ENCODE data around the gene EPS8L1. TPM values are rescaled to one million over a fixed set of nuclear protein-coding genes. Genes with fewer than 3 reads are reported as not detected.

Gene EPS8L1
- polyA plus RNA-seq, 1 donor from 2014 or later: 25.5 TPM

DNA sequence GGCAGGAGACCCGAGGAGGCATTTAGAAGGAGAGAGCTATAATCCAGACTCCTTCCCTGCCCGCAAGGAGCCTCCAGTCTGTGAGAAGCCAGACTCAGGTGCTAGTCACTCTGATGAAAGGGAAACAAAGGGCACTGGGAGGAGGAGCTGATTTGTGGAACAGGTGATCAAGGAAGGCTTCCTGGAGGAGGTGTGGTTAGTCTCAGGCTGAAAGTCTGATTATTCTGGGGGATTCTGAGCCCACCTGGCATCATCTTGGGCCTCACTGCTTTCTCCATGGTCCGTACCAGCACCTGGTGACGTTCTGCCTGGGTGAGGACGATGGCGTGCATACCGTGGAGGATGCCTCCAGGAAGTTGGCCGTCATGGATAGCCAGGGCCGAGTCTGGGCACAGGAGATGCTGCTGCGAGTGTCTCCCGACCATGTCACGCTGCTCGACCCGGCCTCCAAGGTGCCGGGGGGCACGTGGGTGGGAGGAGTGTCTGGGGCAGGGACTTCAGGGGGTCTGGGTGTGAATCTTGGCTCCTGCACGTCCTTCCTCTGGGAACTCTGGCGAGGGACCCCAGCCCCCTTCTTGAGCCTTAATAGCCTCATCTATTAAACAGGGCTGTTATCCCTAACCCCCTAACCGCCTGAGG is 3.9 kb downstream of the EPS8L1 start:
- Histone ChIP-seq H2AFZ (ENCODE audit: low read depth, low read length) (no peak overlapping the region), H3K9ac (ENCODE audit: low read length) (no peak overlapping the region), H3K9me2 (ENCODE audit: insufficient read depth, low read length) (no peaks in the 10 kb centered on the region), H3K4me3 (ENCODE audit: low read length) (no peak overlapping the region), H4K20me1 (ENCODE audit: insufficient read depth) (no peaks in the 10 kb centered on the region), H3K36me3 (ENCODE audit: insufficient read depth, low read length) (no peaks in the 10 kb centered on the region), H3K27me3 (ENCODE audit: insufficient read depth, low read depth, low read length) (peaks cover 48% of the 10 kb centered on the region), H3K27ac (ENCODE audit: low read length) (no peak overlapping the region), H3F3A (ENCODE audit: insufficient read depth, low read length, poor library complexity, severe bottlenecking) (no peaks in the 10 kb centered on the region), H3K79me2 (replicated peaks; ENCODE audit: insufficient read depth, low read length) (no peaks in the 10 kb centered on the region), H3K9me3 (ENCODE audit: low read length) (no peaks in the 10 kb centered on the region), H3K4me2 (ENCODE audit: low read length) (no peak overlapping the region)
- TF ChIP-seq, protein P1, sequence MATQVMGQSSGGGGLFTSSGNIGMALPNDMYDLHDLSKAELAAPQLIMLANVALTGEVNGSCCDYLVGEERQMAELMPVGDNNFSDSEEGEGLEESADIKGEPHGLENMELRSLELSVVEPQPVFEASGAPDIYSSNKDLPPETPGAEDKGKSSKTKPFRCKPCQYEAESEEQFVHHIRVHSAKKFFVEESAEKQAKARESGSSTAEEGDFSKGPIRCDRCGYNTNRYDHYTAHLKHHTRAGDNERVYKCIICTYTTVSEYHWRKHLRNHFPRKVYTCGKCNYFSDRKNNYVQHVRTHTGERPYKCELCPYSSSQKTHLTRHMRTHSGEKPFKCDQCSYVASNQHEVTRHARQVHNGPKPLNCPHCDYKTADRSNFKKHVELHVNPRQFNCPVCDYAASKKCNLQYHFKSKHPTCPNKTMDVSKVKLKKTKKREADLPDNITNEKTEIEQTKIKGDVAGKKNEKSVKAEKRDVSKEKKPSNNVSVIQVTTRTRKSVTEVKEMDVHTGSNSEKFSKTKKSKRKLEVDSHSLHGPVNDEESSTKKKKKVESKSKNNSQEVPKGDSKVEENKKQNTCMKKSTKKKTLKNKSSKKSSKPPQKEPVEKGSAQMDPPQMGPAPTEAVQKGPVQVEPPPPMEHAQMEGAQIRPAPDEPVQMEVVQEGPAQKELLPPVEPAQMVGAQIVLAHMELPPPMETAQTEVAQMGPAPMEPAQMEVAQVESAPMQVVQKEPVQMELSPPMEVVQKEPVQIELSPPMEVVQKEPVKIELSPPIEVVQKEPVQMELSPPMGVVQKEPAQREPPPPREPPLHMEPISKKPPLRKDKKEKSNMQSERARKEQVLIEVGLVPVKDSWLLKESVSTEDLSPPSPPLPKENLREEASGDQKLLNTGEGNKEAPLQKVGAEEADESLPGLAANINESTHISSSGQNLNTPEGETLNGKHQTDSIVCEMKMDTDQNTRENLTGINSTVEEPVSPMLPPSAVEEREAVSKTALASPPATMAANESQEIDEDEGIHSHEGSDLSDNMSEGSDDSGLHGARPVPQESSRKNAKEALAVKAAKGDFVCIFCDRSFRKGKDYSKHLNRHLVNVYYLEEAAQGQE (IDR thresholded peaks at IDR 0.05; ENCODE audit: borderline replicate concordance): no peak
- no peak for TF ChIP-seq EP300 (conservative IDR thresholded peaks at IDR 0.05; ENCODE audit: poor library complexity, severe bottlenecking)
- no peak for TF ChIP-seq RAD21 (conservative IDR thresholded peaks at IDR 0.05)
- no peak for TF ChIP-seq MXI1 (conservative IDR thresholded peaks at IDR 0.05; ENCODE audit: poor library complexity, severe bottlenecking)
- TF ChIP-seq, protein P2, sequence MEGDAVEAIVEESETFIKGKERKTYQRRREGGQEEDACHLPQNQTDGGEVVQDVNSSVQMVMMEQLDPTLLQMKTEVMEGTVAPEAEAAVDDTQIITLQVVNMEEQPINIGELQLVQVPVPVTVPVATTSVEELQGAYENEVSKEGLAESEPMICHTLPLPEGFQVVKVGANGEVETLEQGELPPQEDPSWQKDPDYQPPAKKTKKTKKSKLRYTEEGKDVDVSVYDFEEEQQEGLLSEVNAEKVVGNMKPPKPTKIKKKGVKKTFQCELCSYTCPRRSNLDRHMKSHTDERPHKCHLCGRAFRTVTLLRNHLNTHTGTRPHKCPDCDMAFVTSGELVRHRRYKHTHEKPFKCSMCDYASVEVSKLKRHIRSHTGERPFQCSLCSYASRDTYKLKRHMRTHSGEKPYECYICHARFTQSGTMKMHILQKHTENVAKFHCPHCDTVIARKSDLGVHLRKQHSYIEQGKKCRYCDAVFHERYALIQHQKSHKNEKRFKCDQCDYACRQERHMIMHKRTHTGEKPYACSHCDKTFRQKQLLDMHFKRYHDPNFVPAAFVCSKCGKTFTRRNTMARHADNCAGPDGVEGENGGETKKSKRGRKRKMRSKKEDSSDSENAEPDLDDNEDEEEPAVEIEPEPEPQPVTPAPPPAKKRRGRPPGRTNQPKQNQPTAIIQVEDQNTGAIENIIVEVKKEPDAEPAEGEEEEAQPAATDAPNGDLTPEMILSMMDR (IDR thresholded peaks at IDR 0.05; ENCODE audit: poor library complexity, severe bottlenecking): no peak
- TF ChIP-seq TAF1 (IDR thresholded peaks at IDR 0.05; ENCODE audit: low read depth): no peak

DNA sequence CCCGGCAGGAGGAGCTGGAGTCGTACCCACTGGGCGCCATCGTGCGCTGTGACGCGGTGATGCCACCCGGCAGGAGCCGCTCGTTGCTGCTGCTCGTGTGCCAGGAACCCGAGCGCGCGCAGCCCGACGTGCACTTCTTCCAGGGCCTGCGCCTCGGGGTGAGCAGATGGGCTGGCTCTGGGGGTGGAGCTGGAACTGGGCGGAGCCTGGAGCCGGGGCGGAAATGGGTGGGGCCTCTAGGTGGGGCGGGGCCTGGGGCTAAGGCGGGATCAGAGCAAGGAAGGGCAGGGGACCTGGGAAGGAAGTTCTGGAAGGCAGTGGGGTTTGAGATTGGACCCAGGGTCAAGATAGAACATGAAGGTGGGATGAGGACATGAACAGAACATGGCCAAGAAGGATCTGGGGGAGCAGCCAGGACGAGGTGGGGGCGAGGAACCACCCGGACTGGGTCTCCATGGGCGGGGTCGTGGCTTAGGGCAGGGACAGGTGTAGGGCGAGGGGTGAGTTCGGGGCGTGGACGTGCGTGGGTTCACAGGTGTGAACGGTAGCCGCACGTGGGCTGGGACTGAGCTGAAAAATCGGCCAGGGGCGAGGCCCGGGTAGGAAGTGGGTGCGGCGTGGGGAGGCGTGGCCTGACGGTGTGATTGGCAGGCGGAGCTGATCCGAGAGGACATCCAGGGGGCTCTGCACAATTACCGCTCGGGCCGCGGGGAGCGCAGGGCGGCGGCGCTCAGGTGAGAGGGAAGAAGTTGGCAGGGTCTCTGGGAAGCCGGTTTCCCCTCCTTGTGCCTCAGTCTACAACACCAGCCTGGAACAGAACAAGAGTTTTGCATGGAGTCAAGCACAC is 4.7 kb downstream of the EPS8L1 start:
- Histone ChIP-seq H3K9me3 (ENCODE audit: low read length) (no peaks in the 10 kb centered on the region), H3K36me3 (ENCODE audit: insufficient read depth, low read length) (no peaks in the 10 kb centered on the region), H2AFZ (ENCODE audit: low read depth, low read length) (no peak overlapping the region), H4K20me1 (ENCODE audit: insufficient read depth) (no peaks in the 10 kb centered on the region), H3K4me2 (ENCODE audit: low read length) (no peak overlapping the region), H3K9me2 (ENCODE audit: insufficient read depth, low read length) (no peaks in the 10 kb centered on the region), H3K9ac (ENCODE audit: low read length) (no peak overlapping the region), H3K27ac (ENCODE audit: low read length) (no peak overlapping the region), H3K4me3 (ENCODE audit: low read length) (peak overlapping the region; percentile 59), H3K79me2 (replicated peaks; ENCODE audit: insufficient read depth, low read length) (no peaks in the 10 kb centered on the region), H3K27me3 (ENCODE audit: insufficient read depth, low read depth, low read length) (peaks cover 48% of the 10 kb centered on the region), H3F3A (ENCODE audit: insufficient read depth, low read length, poor library complexity, severe bottlenecking) (no peaks in the 10 kb centered on the region)
- TF ChIP-seq EP300 (conservative IDR thresholded peaks at IDR 0.05; ENCODE audit: poor library complexity, severe bottlenecking): no peak
- TF ChIP-seq POLR2AphosphoS5 (IDR thresholded peaks at IDR 0.05): no peak
- TF ChIP-seq SMC3 (conservative IDR thresholded peaks at IDR 0.05; ENCODE audit: poor library complexity): no peak
- TF ChIP-seq MXI1 (conservative IDR thresholded peaks at IDR 0.05; ENCODE audit: poor library complexity, severe bottlenecking): no peak
- TF ChIP-seq EZH2 (IDR thresholded peaks at IDR 0.05; ENCODE audit: borderline replicate concordance, insufficient read depth, low read length, poor library complexity, severe bottlenecking): no peak
- no peak for TF ChIP-seq RAD21 (conservative IDR thresholded peaks at IDR 0.05)
- TF ChIP-seq, protein P2 (IDR thresholded peaks at IDR 0.05; ENCODE audit: poor library complexity, severe bottlenecking): no peak
- TF ChIP-seq TAF1 (IDR thresholded peaks at IDR 0.05; ENCODE audit: low read depth): no peak
- TF ChIP-seq, protein P1 (IDR thresholded peaks at IDR 0.05; ENCODE audit: borderline replicate concordance): no peak
